LNCAP (cell line): ENCODE measurements around the gene CCL8.

Source experiments
- TF ChIP-seq, protein P1 (sequence below): fragments of 450-650 bp; IDR thresholded peaks from 2 replicates; pipeline ENCODE4 v1.5.1; 2017; ENCODE audit warnings: mild to moderate bottlenecking

CCL8 gene

DNA sequence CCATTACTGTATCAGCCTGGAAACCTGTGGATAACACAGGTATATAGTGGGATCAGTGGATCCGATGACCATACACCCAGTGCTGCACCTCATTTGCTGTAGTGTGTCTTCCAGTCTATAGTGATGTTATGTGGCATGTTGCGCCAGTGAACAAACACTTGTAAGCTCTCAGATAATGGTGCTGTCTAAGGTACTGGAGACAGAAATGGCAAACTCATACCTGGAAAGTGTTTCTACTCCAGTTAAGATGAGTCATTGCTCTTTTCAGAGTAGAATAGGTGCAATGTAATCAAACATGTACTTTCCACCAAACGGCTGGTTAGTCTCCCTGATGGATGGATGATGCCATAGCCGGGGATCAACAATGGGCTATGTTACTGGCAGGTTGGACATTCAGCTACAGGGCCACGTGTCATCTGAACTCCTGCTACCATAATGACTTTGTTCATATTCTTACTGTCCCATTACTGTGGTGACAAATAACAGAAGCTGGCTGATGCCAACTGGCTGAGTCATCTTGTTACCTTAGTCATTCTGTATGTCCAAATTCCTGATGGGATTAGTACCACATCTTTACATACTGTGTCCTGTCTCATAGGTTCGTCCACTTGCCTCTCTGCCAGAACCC, 27.4 kb upstream of the CCL8 start:
- TF ChIP-seq, protein P1, sequence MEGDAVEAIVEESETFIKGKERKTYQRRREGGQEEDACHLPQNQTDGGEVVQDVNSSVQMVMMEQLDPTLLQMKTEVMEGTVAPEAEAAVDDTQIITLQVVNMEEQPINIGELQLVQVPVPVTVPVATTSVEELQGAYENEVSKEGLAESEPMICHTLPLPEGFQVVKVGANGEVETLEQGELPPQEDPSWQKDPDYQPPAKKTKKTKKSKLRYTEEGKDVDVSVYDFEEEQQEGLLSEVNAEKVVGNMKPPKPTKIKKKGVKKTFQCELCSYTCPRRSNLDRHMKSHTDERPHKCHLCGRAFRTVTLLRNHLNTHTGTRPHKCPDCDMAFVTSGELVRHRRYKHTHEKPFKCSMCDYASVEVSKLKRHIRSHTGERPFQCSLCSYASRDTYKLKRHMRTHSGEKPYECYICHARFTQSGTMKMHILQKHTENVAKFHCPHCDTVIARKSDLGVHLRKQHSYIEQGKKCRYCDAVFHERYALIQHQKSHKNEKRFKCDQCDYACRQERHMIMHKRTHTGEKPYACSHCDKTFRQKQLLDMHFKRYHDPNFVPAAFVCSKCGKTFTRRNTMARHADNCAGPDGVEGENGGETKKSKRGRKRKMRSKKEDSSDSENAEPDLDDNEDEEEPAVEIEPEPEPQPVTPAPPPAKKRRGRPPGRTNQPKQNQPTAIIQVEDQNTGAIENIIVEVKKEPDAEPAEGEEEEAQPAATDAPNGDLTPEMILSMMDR: no peak

DNA sequence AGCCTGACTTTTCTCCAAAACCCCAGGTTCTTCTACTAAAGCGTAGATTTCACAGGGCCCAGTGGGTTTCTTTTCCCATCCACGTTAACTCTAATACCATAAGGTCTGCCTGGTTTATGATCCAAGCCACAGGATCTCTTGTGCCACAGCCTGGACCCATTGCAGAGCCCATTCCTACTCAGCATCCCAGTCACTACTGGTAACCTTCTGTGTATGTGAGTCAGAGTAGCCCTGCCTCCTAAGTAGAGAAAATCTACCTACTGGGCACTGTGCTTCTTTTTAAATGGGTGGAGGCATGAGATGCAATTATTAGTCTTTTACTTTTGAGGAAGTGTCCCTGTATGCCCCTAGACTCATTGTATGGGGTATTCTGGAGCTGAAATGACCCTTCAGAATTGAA, 20.2 kb upstream of the CCL8 start:
- TF ChIP-seq, protein P1: no peak

DNA sequence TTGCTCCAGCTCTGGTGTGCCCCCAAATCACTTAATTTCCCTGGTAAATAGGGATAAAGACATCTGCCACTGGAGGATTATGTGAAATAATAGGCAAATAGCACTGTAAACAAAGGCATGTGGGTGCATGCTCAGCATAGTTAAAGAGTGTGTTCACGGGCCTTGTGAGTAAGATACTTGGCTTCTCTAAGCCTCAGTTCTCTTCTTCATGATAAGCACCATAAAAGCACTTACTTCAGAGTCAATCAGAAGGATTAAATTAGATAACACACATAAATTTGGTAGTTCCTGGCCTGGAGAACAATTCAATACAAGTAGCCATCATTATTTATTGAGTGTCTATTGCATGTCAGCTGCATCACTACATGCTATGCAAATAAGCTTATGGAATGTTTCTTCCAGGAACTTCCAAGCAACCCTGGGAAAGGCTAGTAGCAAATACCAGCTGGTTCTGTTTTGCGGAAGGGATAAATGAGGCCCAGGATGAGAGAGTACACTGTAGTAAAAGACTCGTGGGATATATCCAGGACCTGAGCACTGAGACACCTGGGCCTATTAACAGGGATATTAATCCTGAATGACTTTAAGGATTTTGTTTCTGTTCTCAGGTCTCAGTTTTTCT, 19.2 kb upstream of the CCL8 start:
- TF ChIP-seq, protein P1: no peak

DNA sequence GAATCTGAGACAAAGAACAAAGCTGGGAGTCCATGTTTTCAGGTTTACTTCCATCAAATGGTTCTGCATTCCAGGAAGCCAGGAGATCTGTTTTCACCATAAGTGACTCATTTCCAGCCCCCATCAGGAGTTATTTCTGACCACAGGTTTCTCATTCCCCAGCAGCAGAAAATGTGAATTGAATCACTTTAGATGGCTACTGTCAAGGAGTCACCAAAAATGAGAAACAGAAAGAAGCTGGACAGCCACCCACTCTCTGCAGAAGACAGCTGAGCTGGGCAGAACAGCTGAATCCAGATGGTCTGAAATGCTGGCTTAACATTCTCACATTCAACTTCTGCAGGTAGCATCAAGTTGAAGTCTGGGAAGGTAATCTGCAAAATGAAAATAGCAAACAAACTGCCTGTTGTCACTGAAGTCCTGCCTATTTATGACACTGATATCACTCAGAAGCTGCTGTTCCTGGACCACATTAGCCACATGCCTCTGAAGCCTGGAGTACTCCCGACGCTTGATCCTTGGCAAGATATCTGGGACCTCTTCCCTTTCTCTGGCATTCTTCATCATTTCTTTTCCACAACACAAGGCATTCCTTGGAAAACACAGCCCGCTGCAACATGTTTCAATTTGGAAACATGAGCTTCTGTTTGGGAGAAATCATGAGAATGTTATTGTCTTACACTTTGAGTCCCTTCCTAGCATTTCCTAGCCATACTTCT, 18.4 kb upstream of the CCL8 start:
- TF ChIP-seq, protein P1: no peak

DNA sequence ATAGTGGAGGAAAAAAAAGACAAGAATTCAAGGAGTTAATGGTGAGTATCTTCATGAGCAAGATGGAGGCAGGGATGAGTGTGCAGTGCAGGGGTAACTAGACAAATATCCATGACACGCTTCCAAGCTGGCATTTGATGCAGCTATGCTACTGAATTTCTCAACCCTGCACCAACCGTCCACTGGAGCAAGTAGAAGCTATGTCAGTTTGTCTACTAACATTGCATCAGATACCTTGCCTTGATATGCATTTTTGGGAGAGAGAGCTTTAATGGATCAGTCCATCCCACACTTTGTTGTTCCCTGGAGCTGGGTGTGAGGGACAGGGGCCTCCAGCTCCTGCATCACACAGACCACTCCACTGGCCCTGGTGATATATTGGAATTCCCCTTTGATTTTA, 17.2 kb upstream of the CCL8 start:
- TF ChIP-seq, protein P1: no peak

DNA sequence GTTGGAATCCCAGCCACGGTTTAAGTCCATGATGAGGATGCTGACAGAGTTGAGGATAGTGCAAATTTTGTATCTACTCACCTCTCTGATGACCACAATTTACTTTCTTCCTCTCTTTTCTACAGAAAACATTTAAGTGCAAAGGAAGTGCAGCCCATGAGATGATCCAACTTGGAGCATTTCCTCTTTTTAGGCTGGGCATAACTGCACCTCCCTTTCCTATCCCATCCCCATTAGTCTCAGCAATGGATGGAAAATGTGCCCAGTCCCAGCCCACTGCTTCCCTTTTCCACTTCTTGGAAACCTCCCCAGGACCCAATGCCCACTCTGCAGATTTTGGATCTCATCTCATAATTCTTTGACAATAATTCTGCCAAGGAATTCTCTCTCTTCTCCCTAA, 16.6 kb upstream of the CCL8 start:
- TF ChIP-seq, protein P1: no peak

DNA sequence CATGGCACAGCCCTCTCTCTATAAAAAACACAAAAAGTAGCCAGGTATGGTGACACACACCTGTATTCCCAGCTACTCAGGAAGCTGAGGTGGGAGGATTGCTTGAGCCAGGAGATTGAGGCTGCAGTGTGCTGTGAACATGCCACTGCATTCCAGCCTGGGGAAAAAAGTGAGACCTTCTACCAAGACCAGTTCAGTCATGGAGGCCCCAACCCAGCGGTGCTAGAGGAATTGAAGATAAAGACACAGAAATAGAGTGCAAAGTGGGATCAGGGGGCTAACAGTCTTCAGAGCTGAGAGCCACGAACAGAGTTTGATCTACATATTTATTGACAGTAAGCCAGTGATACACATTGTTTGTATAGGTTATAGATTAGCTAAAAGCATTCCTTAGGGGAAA, 15.6 kb upstream of the CCL8 start:
- TF ChIP-seq, protein P1: no peak
